Measurements from ENCODE around the gene TMEM60. TPM values are rescaled to one million over a fixed set of nuclear protein-coding genes. Genes with fewer than 3 reads are reported as not detected.

TMEM60 gene
- total and polyA plus RNA-seq, 2 of the 13 experiments (the other 11 are each of a cell fraction or from before 2014, with no cell fraction given): 25.6 to 27.7 TPM

- in situ Hi-C loops (cut with HindIII; ENCODE audit: extremely low pct_ligation_motif_present, low pct_unique_long_range_greater_than_20kb): no loop called here
- H3K27me3 ChIP-seq (ENCODE audit: control insufficient read depth in 1 of 2, insufficient read depth in 2 of 2, low read length in 2 of 2): no peaks in the 10 kb centered on the region
- intact Hi-C loops (cut with micrococcal nuclease; ENCODE audit: unreplicated experiment): no loop called here
- H3K4me3 ChIP-seq (replicated peaks in 1 of 3; ENCODE audit: insufficient read depth in 1 of 3, low read depth in 2 of 3, low read length in 3 of 3): no peak overlapping the region
- H3K27ac ChIP-seq (ENCODE audit: extremely low read length, insufficient read depth, low read length): no peak overlapping the region
- peaks cover 8 to 16% of the 10 kb centered on the region in 2 experiments; a peak in 4 of 5 replicates for H3K36me3 ChIP-seq (replicated peaks in 1 of 2; ENCODE audit: control insufficient read depth in 1 of 2, insufficient read depth in 2 of 2, low read length in 2 of 2)
- no TSS peak for BruUV-seq (replicated peaks)
- H3K4me1 ChIP-seq (ENCODE audit: insufficient read depth, low read length): peaks cover 17% of the 10 kb centered on the region
- no peaks in the 10 kb centered on the region for H3K9me3 ChIP-seq (ENCODE audit: low read length)
- WGBS (ENCODE audit: low lambda C conversion rate): 97% methylated on average over 1 of the region's 1 CpG
- CTCF ChIA-PET (ENCODE audit: low intra/inter-chr PET ratio, low total read pairs): no interaction called here
- no peak for ATAC-seq
- no peak overlapping the region for H2AFZ ChIP-seq (ENCODE audit: low read length)
- peaks cover 12% of the 10 kb centered on the region for H3K79me2 ChIP-seq (ENCODE audit: insufficient read depth, low read length)
- no peak for FAIRE-seq
- POLR2A ChIA-PET: interaction anchor here (1.6 kb wide), 1 partner anchor 52 kb away, joined by 5 read pairs; the partner anchor contains the start of gene RSBN1L
- DNase-seq (ENCODE audit: low spot score): no peak
- TF ChIP-seq ZNF275 (CRISPR knock-in tag; IDR thresholded peaks at IDR 0.05; ENCODE audit: borderline replicate concordance) (no peak), HDAC1 (CRISPR knock-in tag; IDR thresholded peaks at IDR 0.05) (no peak), NFATC3 (CRISPR knock-in tag; IDR thresholded peaks at IDR 0.05) (no peak)
- H3K9ac ChIP-seq (ENCODE audit: insufficient read depth, low read depth, low read length): no peak overlapping the region
- no peak overlapping the region for H3K4me2 ChIP-seq (ENCODE audit: low read depth, low read length)
- no peaks in the 10 kb centered on the region; the same call in 1 of the 2 replicates for H4K20me1 ChIP-seq (ENCODE audit: insufficient read depth, low read length)
These were observed 50.5 kb downstream of the TMEM60 start for GRCh38 chr7:77747718-77748117.

- POLR2A ChIA-PET: interaction anchor here (1.6 kb wide), 1 partner anchor 51 kb away, joined by 5 read pairs; the partner anchor contains the start of gene RSBN1L
- H3K4me2 ChIP-seq (ENCODE audit: low read depth, low read length): 0 out of 2 replicates have a peak overlapping the region, but pooled peaks have one; percentile 40
- CTCF ChIA-PET (ENCODE audit: low intra/inter-chr PET ratio, low total read pairs): no interaction called here
- TF ChIP-seq ZMYM4 (CRISPR knock-in tag; IDR thresholded peaks at IDR 0.05): 0 out of 2 replicates have a peak, but pooled peaks have one; percentile 26
- no peak for TF ChIP-seq KDM4B (CRISPR knock-in tag; IDR thresholded peaks at IDR 0.05)
- no peak for TF ChIP-seq ARNT (IDR thresholded peaks at IDR 0.05)
- 0 out of 2 replicates have a peak, but pooled peaks have one; percentile 23 for TF ChIP-seq HMGXB3 (CRISPR knock-in tag; IDR thresholded peaks at IDR 0.05; ENCODE audit: borderline replicate concordance)
- TF ChIP-seq RARA (CRISPR knock-in tag; IDR thresholded peaks at IDR 0.05): peak; percentile 34
- TF ChIP-seq MTA1 (CRISPR knock-in tag; IDR thresholded peaks at IDR 0.05; ENCODE audit: borderline replicate concordance): no peak
- TF ChIP-seq HOMEZ (CRISPR knock-in tag; IDR thresholded peaks at IDR 0.05; ENCODE audit: low read depth): 0 out of 2 replicates have a peak, but pooled peaks have one; percentile 38
- TF ChIP-seq ZMYM2 (CRISPR knock-in tag; IDR thresholded peaks at IDR 0.05): 0 out of 2 replicates have a peak, but pooled peaks have one; percentile 52
- no peak for TF ChIP-seq SNRNP70 (IDR thresholded peaks at IDR 0.05; ENCODE audit: low read depth, low read length)
These were observed 51.1 kb downstream of the TMEM60 start for GRCh38 chr7:77747178-77747577.

More at GRCh38 chr7:77747178-77747577, 51.1 kb downstream of the TMEM60 start:
- in situ Hi-C loops (cut with HindIII; ENCODE audit: extremely low pct_ligation_motif_present, low pct_unique_long_range_greater_than_20kb) (no loop called here), intact Hi-C loops (cut with micrococcal nuclease; ENCODE audit: unreplicated experiment) (no loop called here)
- peak; percentile 87 for ATAC-seq
- BruUV-seq (replicated peaks): no TSS peak
- Histone ChIP-seq H3K36me3 (replicated peaks in 1 of 2; ENCODE audit: control insufficient read depth in 1 of 2, insufficient read depth in 2 of 2, low read length in 2 of 2) (peaks cover 8 to 14% of the 10 kb centered on the region in 2 experiments; a peak in 4 of 5 replicates), H3K79me2 (ENCODE audit: insufficient read depth, low read length) (peaks cover 9% of the 10 kb centered on the region), H3K4me1 (ENCODE audit: insufficient read depth, low read length) (peaks cover 17% of the 10 kb centered on the region), H3K9me3 (ENCODE audit: low read length) (no peaks in the 10 kb centered on the region), H2AFZ (ENCODE audit: low read length) (no peak overlapping the region), H4K20me1 (ENCODE audit: insufficient read depth, low read length) (no peaks in the 10 kb centered on the region; the same call in 1 of the 2 replicates), H3K4me3 (replicated peaks in 1 of 3; ENCODE audit: insufficient read depth in 1 of 3, low read depth in 2 of 3, low read length in 3 of 3) (no peak overlapping the region), H3K27ac (ENCODE audit: extremely low read length, insufficient read depth, low read length) (peak overlapping the region; percentile 50), H3K27me3 (ENCODE audit: control insufficient read depth in 1 of 2, insufficient read depth in 2 of 2, low read length in 2 of 2) (no peaks in the 10 kb centered on the region), H3K9ac (ENCODE audit: insufficient read depth, low read depth, low read length) (no peak overlapping the region)
- peak; percentile 39 for DNase-seq (ENCODE audit: low spot score)
- no peak for FAIRE-seq
- 10% methylated on average over 2 of the region's 2 CpGs for whole genome bisulfite sequencing (ENCODE audit: low lambda C conversion rate)

All from HepG2 (cell line).